SW 1271 (cell line): ENCODE measurements around the gene NTM.

ENCODE experiments used
- DNase-seq, 2 experiments: peaks; one replicate each; lab custom pipeline; 2025; lab: John Stamatoyannopoulos, UW

NTM gene

DNA sequence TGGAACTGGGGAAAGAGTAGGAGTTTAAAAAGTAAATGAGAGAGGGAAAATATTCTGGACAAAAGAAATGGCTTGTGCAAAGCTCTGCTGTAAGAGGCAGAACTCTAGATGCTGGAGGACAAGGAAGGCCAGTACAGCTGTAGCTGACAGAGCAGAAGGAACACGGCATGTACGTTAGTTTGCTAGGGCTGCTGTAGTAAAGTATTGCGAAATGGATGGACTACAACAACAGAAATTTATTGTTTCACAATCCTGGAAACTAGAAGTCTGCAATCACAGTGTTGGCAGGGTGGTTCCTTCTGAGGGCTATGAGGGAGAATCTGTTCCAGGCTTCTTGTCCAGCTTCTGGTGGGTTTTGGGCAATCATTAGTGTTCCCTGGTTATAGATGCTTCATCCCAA lies 454.4 kb downstream of the NTM start:
- DNase-seq, result no peak

GRCh38 chr11:131827430-131827829 lies 457.0 kb downstream of the NTM start:
- no peak for DNase-seq

DNA sequence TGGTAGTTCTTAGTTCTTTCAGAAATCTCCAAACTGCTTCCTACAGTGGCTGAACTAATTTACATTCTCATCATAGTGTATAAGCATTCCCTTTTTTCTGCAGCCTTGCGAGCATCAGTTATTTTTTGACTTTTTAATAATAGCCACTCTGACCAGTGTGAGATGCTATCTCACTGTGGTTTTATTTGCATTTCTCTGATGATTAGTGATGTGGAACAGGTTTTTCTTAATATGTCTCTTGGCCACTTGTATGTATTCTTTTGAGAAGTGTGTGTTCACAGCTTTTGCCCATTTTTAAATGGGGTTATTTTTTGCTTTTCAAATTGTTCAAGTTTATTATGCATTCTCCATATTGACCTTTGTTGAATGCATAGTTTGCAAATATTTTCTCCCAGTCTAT lies 459.3 kb downstream of the NTM start:
- DNase-seq, result no peak

GRCh38 chr11:131832079-131832478 lies 461.7 kb downstream of the NTM start:
- no peak for DNase-seq

GRCh38 chr11:131833366-131833765 lies 463.0 kb downstream of the NTM start:
- no peak for DNase-seq

DNA sequence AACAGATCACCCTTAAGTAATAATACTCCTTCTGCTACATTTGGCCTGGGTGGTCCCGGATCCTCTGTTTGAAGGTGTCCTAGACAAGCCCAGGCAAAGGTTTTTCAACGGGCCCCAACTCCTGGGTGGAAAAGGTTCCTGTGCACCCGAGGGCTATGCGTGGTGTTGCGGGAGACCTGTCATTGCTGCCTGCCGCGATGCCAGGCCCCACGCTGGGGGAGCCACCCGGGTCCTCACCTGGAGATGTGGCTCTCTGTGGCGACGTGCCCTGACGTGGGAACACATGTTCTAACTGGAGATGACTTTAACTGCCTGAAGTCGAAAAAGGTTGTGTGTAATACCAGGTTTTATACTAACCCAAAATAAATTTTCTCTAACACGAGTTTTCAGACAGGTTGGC lies 467.1 kb downstream of the NTM start:
- DNase-seq, result no peak

GRCh38 chr11:131838016-131838415 lies 467.6 kb downstream of the NTM start:
- DNase-seq, result no peak

DNA sequence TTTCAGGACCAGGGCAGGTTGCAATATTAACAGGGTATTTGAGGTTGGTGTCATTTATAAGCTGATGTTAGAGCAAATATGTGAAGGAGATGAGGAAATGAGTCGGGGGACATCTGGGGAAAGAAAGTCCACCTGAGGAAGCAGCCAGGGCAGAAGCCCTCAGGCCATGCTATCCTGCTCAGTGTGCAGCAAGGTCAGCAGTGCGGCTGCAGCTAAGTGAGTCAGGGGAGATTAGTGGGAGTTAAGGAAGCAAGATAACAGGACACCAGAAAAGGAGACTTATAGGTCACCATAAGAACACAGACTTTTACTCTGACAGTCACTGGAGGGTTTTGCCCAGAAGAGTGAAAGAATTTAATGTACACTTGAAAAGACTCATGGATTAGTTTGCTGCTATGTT lies 468.9 kb downstream of the NTM start:
- no peak for DNase-seq

DNA sequence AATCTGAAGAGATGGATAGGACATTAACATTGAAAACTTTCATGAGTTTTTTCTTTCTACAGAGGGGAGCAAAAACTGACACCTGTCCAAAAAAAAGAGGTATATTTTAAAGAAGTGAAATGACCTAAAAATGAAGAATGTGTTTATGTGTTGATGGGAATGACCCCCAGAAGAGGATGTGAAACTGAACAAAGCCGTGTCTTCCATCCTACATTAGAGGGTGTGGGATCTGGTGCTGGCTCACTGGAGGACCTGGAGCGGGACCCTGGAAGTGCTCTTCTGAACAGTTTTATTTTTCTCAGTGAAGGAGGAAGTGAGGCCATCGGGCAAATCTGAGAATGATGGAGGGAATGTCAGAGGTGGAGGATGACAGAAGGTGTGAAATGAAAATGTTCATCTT lies 470.1 kb downstream of the NTM start:
- DNase-seq, result no peak

DNA sequence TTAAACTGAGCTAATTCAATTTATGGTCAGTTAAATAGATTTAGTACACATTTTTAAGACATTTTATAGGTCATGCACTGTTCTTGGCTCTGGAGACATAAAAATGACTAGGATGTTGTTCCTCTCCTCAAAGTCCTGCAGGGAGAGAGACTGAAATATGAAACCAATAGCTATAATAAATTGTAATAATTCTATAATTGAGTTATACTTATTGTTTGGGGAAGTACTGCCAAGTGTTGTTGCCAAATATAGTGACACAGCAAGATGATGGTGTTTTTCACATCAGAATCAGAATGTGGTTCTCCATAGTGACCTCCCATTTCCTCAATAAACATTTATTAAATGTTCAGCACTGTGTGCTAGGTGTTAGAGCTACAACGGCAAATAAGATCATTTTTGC lies 470.6 kb downstream of the NTM start:
- DNase-seq, result no peak

GRCh38 chr11:131841925-131842635 lies 471.7 kb downstream of the NTM start:
- DNase-seq, result no peak

DNA sequence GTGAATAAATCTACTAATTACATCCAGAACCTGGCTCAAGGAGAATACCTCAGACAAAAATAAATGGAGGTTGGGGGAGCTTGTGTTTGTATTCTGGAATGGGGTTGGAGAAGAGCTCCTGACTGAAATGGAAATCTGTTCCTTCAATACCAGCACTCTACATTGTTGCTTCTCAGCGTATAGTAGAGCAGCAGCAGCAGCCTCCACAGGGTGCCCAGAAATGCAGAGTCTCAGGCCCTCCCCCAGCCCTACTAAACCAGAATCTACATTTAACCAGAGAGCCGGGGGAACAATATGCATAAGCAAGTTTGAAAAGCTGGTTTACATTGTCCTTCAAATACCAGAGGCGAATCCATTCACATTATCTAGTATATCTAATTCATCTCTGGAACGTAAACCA lies 474.8 kb downstream of the NTM start:
- DNase-seq, result no peak

DNA sequence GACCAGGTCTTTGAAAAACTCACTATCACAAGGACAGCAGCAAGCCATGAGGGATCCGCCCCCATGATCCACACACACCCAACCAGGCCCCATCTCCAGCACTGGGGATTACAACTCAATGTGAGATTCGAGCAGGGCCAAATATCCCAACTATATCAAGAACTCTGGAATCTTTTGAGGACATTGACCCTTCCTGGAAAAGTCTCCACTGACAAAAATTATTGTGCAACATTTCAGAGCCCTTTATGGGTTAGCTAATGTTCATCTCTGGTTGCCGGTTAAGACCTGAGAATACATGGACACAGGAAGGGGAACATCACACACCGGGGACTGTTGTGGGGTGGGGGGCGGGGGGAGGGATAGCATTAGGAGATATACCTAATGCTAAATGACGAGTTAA lies 479.1 kb downstream of the NTM start:
- DNase-seq, result no peak

DNA sequence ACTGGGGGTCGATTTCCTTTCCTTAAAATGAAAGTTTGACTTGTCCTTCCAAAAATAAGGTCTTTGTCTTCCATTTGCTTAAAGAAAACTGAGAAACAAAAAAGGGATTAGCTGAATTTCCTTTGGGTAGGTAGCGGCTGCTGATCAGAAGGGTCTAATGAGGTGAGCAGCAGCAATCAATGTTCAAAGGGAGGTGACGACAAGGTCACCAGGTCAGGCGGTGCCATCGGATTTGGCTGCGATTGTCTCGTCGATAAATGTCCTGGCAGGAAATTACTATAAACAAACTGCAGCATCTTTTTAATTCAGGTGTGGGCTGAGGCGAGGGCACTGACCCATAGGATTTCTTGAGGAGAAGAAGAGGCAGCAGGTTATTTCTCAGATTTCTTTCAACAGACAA lies 480.1 kb downstream of the NTM start:
- no peak for DNase-seq

- no peak for DNase-seq
These were observed 481.7 kb downstream of the NTM start for GRCh38 chr11:131851964-131852755.

DNA sequence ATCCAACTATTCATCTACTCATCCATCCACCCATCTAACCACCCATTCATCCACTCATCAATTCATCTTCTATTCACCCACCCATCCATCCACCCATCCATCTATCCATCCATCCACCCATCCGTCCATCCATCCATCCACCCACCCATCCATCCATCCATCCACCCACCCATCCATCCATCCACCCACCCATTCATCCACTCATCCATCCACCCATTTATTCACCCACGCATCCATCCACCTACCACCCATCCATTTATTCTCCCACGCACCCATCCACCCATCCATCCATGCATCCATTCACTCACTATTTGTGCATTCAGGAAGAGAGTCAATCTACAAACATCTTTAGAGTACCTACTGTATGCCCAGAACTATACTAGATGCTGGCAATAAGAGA lies 482.3 kb downstream of the NTM start:
- no peak for DNase-seq

GRCh38 chr11:131854391-131854790 lies 484.0 kb downstream of the NTM start:
- no peak for DNase-seq

DNA sequence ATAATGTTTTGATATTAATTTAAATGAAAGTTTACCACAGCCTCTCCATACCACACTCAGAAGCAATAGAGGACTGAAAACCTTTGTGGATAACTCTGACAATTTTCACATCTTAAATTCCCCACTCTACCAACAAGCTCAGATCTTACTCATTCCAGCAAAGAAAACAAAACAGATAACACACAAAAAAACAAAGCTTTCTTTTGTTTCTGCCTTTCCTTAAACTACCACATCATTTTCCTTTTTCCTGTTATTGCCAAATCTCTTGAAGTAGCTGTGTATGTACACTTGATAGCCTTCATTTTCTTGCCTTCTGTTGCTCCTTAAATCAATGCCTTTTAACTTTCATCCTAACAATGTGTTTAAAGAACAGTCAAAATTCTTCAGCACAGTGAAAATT lies 484.9 kb downstream of the NTM start:
- no peak for DNase-seq

DNA sequence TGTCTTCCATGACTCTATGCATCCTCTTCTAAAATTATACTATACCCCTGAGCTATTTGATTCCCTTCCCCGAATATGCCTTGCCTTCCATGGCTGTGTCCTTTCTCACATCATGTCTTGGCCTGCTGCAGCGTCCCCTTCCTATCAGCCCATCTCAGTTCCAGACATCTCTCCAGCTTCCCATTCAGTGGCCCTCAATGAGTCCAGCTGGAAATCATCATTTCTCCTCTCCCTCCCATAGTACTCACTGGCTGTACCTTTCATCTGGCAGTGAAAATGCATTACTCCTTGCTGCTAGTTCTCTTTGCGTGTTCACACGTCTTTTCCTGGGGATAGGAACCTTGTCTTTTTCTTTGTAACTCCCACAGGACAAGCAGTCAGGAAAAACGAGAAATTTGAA lies 486.8 kb downstream of the NTM start:
- DNase-seq, result no peak

DNA sequence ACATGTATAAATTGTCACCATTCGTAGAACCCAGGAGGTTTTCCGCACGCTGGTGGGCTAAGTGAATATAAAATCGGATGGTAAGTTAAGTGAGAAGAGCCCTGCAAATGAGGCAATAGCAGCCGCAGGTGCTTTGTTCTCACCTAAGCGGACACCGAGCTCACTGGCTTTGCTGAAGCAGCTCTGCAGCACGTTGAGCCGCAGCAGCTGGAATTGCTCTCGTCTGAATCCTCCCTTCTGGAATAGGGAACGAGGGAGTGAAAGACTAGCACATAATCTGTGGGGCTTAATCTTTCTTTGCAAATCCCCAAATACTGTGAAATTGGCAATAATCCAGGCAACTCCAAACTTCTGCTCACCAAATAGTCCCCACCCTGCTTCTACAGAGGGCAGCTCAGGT lies 488.1 kb downstream of the NTM start:
- no peak for DNase-seq

DNA sequence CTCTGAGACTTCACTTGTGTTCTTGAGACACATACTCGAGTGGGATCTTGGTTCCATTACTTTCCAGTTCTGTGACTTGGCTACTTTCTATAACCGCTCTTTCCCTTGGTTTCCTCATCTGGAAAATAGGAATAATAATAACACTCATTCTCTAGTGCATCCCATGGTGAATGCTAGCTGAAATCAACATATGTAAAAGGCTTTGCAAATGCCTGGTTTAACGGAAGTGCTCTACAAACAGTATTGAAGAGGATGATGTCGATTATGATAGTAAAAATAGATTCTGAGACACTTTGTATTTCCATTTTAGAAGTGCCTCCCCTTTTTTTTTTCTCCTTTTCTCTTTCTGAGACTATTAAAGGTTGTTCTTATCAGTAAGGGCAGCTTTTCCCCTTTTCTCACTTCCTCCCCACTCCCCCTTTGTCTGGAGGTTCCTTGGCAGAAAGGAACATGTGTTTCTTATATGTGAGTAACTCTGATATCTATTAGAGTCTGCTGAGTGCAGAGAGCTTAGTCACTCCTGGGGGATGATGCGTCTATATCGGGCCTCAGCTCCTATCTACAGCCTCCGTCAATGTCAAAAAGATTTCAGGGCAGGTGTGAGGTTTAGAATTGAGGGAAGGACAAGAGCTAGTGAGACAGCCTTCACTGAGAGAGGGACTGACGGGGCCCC lies 489.3 kb downstream of the NTM start:
- DNase-seq, result no peak

DNA sequence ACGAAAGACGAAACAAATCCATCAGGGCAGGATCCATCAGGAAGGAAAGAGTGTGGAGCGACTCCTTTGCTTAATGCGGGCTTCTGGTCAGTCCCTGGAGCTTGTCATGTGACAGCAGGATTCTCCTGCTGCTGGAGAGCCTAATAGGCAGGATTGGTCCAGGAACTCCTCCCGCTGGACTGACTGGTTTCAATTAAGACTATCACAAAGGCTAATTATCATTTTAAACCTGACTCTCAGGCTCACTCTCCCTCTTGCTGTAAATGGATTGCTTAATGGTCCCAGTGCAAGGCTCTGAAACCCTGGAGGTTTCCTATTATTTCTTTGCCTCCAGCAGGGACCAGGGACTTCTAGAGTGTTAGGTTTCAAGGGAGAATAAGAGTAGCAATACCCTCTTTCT lies 493.8 kb downstream of the NTM start:
- DNase-seq, result no peak

GRCh38 chr11:131865860-131866259 lies 495.4 kb downstream of the NTM start:
- no peak for DNase-seq
